Measurements from ENCODE around the gene DDAH1. TPM values are rescaled to one million over a fixed set of nuclear protein-coding genes. Genes with fewer than 3 reads are reported as not detected.

The DDAH1 gene
- 3.5 and 8.2 TPM in 2 replicates for total RNA-seq

GRCh38 chr1:85465099-85465785 is at the start of gene DDAH1:
Gene DDAH1 (minus strand): TSS chr1:85465159. CDS start chr1:85465045, 114 bp downstream.

GRCh38 chr1:85276215-85276977 is 188.6 kb downstream of the DDAH1 start, which contains the start of gene BCL10:
Gene BCL10 (minus strand): TSS chr1:85276632. CDS start chr1:85276352, 280 bp downstream.

Other genes starting within 250 kb of the DDAH1 start
- 8.8 and 9.5 TPM in 2 replicates for gene C1orf52, start 205.5 kb downstream of the DDAH1 start, total RNA-seq
- gene BCL10, start 188.5 kb downstream of the DDAH1 start, total RNA-seq: 10.4 and 16.5 TPM in 2 replicates
- gene CCN1, start 115.6 kb upstream of the DDAH1 start, total RNA-seq: 4.3 and 21.1 TPM in 2 replicates
- gene ZNHIT6, start 243.3 kb upstream of the DDAH1 start, total RNA-seq: 11.0 and 14.3 TPM in 2 replicates